Non-pigmented ciliary epithelial cell (primary cell): ENCODE measurements around the gene RBP3.
A peak's percentile ranks its signal among the peaks of the same experiment; 100 is the strongest.

Experiments
- DNase-seq: peaks from one replicate; pipeline ENCODE4 v3.0.0-alpha.2; 2010; ENCODE audit warnings: low read depth

Gene RBP3

DNA sequence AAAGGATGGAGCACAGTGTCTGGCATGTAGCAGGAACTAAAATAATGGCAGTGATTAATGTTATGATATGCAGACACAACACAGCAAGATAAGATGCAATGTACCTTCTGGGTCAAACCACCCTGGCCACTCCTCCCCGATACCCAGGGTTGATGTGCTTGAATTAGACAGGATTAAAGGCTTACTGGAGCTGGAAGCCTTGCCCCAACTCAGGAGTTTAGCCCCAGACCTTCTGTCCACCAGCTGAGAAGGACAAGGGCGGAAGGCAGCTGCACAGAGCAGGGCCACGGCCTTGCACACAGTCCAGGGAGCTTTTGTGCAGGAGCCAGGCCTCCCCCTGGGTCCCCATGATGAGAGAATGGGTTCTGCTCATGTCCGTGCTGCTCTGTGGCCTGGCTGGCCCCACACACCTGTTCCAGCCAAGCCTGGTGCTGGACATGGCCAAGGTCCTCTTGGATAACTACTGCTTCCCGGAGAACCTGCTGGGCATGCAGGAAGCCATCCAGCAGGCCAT lies at the start of gene RBP3:
Gene RBP3, plus strand, starts transcription at position 226 of the 514 bp plus-strand sequence. Its CDS starts 122 bp downstream, at position 348.
- DNase-seq, result no peak

DNA sequence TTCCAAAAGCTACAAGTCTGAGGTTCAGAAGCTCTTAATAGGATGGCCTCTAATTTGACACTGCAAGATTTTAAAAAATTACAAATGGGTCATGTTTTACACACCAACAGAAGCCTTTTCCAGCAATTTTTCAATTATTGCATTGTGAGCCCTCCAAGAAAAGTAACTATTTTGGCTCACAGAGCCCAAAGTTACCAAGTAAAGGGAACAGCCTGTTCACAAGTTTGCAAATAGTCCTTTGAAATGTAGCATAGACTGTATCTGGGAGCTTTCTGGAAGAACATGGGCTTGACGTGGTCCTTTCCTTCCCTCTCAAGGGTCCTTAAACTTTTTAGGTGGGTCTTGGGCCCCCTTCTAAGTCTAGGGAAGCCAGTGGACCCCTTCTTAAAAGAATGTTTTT lies 49.4 kb upstream of the RBP3 start:
- DNase-seq, result no peak

DNA sequence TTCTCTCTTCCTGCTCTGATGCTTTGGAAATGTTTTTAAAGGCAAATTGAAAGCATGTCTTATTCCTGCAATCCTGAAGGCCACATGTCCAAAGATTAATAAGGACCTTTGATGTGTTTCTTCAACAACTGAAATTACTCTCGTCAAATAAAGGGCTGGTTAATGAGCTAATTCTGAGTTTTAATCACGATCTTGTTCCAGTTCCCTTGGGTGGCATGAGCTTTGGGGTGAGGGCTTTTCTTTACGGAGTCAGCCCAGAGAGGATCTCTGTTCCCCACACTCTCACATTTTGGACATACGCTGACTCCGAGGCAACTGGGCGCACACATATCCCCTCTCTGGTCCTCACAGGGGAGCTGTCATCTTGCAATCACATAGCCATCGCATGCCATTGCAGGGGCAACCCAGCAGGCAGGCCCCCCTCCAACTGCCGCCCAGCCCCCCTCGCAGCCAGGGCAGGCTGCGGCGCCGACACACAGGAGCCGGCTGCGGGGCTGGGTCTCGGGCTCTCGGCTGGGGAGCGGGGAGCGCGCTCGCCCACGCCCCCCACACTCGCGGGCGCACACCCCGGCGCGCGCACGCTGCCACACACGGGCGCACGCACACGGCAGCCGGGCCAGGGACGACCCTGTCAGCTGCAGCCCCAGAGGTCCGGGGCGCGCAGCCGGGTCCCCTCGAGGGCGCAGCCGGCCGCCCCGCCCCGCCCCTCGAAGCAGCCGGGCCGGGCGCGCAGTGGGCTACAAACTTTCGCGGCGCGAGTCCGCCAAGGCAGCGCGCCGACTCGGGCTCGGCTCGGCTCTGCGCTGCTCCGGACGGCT lies 48.3 kb upstream of the RBP3 start, which contains the start of gene GDF10:
Gene GDF10, plus strand, starts transcription at position 587 of the 818 bp plus-strand sequence. CDS start 455 bp downstream, outside the sequence.
- DNase-seq, result no peak

DNA sequence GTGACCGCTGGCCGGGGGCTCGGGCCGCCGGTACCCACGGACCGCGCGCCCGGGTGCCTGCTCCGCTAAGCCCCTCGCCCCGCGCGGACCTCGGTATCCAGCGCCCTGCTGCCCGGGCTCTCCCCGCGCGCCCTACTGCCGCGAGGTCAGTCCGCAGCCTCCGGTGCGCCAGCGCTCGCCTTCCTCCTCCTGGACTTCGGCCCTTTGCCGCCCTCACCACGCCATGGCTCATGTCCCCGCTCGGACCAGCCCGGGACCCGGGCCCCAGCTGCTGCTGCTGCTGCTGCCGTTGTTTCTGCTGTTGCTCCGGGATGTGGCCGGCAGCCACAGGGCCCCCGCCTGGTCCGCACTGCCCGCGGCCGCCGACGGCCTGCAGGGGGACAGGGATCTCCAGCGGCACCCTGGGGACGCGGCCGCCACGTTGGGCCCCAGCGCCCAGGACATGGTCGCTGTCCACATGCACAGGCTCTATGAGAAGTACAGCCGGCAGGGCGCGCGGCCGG lies 47.7 kb upstream of the RBP3 start:
- no peak for DNase-seq

DNA sequence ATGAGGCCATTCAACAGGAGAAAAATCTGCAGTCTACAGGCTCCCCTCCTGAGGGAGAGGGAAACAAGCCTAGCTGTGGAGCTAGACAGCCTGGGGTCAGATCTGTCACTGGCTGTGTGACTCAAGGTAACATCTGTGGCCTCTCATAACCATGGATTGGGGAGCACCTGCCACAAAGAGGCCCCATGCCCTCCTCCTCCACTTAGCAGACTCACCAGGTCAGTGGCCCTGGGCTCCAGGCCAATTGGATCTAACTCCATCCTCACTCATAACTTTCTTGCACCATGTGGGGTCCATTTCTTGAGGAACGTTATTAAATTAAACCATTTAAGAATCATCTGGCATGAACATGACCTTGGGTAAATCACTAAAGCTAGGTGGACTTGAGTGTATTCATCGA lies 46.3 kb upstream of the RBP3 start:
- DNase-seq, result no peak

DNA sequence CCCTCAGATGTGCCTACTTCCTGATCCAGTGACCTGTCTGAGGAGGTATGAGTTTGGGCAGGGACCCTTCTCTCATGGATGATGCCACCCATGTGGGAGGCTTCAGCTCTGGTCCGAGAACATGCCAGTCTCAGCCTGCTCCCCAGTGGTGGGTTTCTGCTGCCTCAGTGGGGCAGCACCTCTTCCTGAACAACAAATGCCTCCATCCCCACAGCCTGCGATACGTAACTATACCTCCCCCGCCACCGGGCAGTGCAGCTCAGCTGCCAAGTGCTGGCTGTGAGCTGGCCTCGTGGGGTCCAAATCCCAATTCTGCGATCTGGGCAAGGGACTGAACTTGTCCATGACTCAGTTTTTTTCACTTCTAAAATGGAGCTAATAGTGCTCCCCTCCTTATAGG lies 45.1 kb upstream of the RBP3 start:
- no peak for DNase-seq

DNA sequence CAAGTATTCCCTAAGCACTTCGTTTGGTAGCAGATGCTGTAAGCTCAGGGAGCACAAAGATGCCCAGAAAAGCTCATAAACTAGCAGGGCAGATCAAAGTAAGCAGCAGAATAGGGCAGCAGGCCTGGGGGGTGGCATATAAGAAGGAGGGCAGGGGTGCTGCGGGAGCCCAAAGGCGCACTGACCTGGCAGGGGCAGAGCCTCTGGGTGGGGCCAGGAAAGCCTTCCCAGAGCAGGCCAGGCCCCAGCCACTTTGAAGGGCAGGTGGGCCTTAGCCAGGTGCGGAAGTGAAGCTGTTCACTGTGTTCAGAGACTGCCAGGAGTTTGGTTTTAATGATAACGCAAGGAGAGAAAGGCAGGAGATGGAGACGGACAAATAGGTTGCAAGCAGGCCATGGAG lies 44.3 kb upstream of the RBP3 start:
- no peak for DNase-seq

DNA sequence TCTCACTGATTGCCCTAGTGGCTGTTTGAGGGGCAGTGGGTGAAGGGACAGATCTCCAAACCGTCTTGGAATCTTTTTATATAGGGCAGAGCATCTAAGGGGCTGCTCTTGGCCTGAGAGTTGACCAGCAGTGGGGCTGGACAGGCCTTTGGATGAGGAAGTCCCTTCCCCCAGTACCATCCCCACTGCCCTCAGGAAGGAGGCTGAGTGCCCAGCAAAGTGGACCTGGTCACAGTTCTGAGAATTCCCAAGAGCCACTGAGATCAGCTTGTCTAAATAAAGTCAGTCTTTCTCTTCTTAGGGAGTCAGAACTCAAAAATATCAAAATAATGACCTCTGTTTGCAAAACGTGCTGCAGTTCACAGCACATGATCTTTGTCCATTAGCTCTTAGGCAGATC lies 42.6 kb upstream of the RBP3 start:
- DNase-seq, result no peak

DNA sequence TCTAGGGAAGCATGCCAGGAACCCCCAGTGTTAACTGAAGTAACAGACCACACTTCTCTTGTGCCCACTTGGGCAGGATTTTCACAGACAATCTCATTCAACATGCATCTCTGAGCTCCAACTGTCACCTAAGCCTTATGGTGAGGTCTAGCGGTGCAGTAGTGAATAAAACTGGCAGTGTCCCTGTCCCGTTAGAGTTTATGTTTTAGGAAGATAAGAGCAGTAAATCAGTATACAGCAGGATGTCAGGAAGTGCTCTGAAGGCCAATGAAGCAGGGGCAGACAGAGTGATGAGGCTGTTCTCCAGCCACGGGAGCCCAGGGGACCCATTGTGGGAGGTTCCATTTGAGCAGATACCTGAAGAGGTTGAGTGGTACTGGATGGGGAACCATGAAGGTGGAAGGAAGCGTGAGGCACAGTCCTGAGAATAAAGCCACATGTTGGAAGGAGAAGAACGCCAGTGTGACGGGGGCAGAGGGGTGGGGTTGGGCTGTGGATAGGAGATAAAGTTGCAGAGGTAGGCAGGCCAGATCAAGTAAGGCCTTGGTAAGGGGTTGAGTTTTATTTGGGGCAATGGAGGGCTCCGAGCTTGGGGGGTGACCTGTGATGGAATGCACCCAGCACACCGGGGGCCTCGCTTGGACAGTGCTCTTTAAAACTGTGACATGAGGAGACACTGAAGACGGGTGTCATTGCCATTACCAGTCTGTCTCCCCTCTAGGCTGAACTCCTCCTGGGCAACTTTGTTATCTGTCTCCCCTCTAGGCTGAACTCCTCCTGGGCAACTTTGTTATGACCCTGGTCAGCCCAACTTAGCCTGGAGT lies 41.6 kb upstream of the RBP3 start:
- DNase-seq, result no peak

DNA sequence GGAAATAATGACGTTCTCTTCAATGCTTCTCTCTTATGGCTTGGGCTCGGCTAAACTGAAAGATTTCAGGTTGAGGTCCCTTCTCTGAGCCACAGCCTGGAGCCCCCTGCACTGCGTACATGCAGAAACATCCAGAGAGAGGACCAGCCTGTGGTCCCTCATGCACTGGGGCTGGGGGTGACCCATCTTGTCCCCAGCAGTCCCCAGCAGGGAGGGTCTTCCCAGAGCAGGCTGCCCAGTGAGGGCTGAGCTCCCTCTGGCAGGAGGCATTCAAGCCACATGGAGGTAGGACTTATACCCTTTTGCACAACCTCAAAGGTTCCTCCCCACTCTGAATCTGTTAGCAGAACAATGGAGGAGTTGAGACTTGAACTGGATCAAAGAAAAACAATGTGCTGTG lies 40.8 kb upstream of the RBP3 start:
- DNase-seq, result no peak

DNA sequence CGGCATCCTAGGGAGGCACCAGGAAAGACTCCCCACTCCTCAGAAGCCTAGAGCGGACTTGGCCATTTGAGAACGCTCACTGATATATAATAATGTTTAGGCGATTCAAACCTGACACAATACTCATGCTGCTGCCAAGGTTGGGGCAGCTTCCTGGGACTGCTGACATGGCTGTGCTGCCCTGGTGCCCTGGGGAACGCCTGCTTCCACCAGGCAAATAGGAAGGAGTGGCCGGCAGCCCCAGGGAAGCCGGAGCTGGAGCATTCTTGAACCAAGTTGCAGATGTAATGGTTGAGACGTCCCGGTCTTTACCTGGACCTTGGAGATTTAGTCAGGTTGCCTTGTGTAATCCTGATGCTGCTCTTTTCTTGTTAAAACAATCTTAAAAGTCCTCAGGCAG lies 39.4 kb upstream of the RBP3 start:
- no peak for DNase-seq

DNA sequence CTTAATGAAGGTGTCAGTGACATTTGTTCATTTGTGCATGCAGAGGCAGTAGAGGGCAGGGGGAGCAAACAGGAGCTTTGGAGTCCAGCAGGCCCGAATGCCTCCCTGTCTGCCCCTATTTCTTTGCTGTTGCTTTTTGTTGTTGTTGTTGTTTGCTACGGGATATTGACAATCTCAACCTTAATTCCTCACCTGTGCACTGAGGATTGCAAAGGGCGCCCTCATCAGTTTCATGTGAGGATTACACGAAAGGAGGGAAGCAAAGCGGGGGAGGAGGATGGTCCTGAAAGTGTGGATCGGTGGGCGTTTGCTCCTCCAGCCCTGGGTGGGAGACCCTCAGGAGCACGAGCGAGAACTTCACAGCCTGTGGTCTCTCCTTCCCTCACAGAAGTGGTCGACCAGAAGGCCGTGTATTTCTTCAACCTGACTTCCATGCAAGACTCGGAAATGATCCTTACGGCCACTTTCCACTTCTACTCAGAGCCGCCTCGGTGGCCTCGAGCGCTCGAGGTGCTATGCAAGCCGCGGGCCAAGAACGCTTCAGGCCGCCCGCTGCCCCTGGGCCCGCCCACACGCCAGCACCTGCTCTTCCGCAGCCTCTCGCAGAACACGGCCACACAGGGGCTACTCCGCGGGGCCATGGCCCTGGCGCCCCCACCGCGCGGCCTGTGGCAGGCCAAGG lies 38.6 kb upstream of the RBP3 start:
- no peak for DNase-seq

DNA sequence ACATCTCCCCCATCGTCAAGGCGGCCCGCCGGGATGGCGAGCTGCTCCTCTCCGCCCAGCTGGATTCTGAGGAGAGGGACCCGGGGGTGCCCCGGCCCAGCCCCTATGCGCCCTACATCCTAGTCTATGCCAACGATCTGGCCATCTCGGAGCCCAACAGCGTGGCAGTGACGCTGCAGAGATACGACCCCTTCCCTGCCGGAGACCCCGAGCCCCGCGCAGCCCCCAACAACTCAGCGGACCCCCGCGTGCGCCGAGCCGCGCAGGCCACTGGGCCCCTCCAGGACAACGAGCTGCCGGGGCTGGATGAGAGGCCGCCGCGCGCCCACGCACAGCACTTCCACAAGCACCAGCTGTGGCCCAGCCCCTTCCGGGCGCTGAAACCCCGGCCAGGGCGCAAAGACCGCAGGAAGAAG lies 38.1 kb upstream of the RBP3 start:
- DNase-seq, result no peak

DNA sequence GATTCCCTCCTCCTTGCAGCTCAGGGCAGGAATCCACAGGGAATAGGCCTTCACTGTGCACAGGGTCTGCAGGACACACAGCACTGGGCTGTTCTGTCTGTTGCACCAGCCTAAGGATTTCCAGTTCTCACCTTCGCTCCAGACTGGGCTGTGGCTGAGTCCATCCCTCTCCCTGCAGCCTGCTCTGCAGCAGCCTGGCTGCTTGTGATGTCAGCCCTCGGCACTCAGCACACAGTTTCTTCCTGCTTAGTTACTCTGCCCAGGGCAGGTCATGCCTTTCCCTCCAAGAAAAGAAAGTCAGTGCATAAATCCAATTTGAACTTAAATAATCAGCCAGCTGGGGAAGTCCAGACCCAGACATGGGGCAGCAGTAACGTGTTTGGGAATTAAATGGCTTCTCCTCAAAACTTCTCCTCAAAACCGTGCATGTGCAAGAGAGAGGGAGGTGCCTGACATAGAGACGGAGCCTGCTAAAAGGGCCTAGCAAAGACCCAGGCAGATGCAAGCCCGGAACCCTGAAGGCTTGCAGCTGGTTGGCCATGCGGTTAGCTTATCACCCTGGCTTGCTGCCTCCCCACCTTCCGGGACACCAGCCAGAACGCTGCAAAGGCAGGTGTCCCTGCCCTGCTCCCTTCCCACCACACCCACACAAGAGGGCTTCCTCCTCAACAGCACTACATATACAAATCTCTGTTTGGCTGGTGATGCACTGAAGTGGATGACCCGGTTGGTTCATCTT lies 36.8 kb upstream of the RBP3 start:
- no peak for DNase-seq

DNA sequence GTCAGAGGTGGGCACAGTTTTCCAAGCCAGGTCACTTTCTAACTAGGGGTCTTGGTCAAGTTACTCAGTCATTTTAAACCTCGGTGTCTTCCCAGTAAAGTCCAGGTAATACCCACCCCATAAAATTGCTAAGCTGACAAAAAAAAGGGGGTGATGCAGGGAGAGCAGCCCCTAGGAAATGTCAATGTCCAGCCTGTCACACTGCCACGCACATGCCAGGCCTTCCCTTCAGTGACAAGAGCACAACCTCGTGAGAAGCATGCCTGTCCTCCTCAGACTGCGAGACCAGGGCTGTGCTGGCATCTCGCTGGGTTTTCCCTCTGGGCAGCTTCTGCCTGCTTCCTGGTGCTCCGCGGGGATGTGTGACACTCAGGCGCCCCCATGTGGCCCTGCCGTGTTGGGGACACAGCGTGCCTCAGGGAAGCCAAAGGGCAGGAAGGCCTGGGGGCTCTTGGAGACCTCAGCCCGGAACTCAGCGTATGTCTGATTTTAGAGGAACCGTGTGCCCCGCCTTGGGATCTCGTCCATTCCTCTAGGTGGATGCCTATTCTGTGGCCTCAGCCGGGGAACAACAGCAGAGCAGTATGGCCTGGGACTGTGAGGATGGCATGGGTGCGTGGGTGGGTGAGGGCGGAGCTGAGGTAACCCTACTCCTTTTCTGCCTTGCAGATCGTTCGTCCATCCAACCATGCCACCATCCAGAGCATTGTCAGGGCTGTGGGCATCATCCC lies 36.1 kb upstream of the RBP3 start:
- peak; percentile 19 for DNase-seq

DNA sequence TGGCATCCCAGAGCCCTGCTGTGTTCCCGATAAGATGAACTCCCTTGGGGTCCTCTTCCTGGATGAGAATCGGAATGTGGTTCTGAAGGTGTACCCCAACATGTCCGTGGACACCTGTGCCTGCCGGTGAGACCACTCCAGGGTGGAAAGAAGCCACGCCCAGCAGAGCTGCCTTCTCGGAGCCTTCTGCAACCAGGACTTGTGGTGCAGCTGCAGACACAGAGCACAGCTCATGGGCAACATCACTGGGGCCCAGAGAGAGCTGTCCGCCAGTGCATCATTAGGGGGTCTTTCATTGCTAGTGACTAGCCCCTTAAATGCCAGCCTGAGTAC lies 35.5 kb upstream of the RBP3 start:
- DNase-seq, result no peak

DNA sequence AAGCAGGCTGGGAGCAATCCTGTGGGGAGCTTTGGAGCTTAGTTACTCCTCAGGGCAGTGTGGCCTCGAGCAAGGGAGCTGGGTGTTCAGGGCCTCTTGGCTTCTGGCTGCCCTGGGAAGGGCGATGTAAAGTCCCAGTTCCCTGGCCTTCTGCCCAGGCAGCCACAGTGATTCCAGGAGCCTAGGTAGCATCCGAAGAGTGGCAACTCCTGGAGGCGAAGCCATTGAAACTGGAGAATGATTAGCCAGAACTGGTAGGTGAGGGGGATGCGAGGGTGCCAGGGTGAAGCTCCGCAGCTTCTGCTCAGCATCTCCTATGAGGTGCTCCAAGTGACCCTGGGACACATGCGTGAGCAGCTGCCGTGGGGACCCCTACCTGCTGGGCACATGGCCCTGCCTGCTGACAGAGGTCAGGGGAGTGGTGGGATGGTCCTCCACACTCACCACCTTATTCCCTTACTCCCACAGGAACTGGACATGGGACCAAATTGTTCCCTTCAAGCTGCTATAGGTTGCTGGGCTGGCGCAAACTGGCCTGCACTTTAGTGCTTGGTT lies 33.7 kb upstream of the RBP3 start:
- no peak for DNase-seq

DNA sequence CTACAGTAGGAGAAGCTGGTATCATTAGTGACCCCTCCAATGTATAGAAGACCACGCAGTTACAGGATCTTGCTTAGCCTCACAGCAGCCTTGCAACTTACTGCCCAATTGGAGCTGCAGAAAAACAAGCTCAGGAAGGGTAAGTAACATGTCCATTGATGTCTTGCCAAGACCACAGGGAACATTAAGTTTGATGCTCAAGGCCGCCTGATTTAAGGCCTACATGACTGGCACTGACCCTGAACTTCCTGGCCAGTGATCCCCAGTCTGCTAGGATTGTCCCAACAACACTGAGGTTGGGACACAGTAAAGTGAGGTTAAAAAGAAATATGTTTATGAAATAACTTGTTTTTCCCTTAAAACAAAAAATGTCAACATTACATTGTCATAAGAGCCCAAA lies 32.7 kb upstream of the RBP3 start:
- no peak for DNase-seq

DNA sequence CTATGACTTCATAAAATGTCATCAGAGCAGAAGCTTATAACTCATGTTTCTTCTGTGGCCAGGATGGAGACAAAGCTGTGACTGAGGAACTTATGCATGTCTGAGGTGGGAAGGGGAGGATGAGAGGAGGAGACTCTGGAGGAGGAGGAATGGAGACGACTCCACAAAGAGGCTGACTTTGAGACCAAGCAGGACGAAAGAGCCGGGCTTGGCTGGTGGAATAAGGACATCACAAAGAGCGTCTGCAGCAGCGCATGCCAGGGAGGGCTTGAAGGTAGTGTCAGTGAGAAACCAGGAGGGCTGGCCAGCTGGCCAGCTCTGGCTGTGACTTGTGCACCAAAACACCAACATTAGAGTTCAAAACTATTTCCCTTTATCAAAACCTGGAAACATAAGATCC lies 32.0 kb upstream of the RBP3 start:
- no peak for DNase-seq

DNA sequence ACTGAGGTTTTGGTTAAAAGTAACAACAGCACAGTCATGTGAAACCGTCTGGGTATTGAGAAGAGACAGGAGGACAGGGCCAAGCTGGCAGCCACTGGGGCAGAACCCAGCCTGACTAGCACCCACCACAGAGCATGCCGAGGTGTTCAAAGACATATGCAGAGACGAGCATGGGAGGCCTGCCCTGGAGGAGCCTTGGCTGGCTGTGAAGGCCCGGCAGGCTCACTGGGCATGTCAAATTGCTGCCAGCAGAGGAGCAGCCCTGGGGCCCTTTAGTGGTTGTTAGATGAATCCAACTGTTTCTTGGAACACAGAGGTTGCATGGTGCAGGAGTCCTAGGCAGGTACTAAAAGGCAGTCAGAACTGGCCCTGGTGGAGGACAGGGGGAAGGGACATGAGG lies 30.9 kb upstream of the RBP3 start:
- DNase-seq, result no peak

DNA sequence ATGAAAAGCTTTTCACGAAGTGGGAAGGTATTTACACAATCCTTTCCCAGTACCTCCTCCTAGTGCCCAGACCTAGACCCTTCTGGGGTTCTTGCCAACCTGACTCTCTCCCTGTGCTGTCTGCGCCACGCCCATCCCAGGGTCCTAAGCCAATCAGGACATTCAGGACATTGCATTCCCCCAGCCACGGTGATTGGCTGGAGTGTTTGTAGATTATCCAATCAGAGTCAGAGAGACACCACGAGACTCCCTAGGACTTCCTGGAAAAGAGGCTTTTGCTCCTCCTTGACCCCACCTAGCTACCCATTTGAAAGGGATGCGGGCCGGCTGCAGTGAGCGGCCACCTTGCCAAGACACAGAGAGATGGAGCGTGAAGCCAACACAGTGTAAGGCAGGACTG lies 29.5 kb upstream of the RBP3 start:
- no peak for DNase-seq
